ENCODE results near the gene GLRA3. TPM values are rescaled to one million over a fixed set of nuclear protein-coding genes. Genes with fewer than 3 reads are reported as not detected.

Gene GLRA3
- total and polyA plus RNA-seq, 2 donors (not counting 1 experiment from before 2014, with no cell fraction given): not detected

DNA sequence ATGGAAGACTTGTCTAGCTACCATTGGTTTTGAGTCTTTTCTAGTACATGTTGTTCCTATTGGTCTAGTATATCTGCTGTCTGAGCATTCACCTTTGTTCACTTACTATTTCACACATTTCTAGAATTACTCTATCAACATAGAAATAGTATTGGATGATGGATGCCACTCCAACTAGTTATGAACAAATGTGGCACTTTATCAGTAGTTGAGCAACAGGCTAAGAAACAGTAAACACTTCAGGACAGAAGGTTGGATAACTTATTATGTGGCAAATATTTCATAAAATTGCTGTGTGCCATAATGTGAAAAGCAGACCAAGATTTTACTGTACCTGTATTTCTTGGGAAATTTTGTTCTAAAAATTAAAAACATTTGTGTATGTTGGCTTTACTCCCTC, 42.4 kb upstream of the GLRA3 start:
- H3K4me3 ChIP-seq (replicated peaks in 1 of 4; ENCODE audit: control extremely low read depth in 1 of 4, insufficient read depth in 1 of 4, low read depth in 3 of 4, low read length in 4 of 4): no peak overlapping the region
- H3K79me2 ChIP-seq (ENCODE audit: control insufficient read depth, insufficient read depth, low read length): no peaks in the 10 kb centered on the region
- H2AFZ ChIP-seq (ENCODE audit: low read length): no peak overlapping the region
- H4K20me1 ChIP-seq (ENCODE audit: control insufficient read depth, extremely low read depth, insufficient read depth, low read length): no peaks in the 10 kb centered on the region
- no peak overlapping the region for H3K9ac ChIP-seq (ENCODE audit: insufficient read depth, low read length)
- H3K4me1 ChIP-seq (ENCODE audit: control insufficient read depth, extremely low read depth, insufficient read depth, low read length): no peaks in the 10 kb centered on the region
- no peak for DNase-seq (ENCODE audit: low read depth in 2 of 2)
- no peaks in the 10 kb centered on the region for H3K27me3 ChIP-seq (ENCODE audit: control insufficient read depth, insufficient read depth, low read length)
- no peaks in the 10 kb centered on the region for H3K9me3 ChIP-seq (ENCODE audit: control insufficient read depth, insufficient read depth, low read depth, low read length)
- no peak for TF ChIP-seq EZH2 (IDR thresholded peaks at IDR 0.05; ENCODE audit: low read length, missing control alignments)
- TF ChIP-seq, protein P1, sequence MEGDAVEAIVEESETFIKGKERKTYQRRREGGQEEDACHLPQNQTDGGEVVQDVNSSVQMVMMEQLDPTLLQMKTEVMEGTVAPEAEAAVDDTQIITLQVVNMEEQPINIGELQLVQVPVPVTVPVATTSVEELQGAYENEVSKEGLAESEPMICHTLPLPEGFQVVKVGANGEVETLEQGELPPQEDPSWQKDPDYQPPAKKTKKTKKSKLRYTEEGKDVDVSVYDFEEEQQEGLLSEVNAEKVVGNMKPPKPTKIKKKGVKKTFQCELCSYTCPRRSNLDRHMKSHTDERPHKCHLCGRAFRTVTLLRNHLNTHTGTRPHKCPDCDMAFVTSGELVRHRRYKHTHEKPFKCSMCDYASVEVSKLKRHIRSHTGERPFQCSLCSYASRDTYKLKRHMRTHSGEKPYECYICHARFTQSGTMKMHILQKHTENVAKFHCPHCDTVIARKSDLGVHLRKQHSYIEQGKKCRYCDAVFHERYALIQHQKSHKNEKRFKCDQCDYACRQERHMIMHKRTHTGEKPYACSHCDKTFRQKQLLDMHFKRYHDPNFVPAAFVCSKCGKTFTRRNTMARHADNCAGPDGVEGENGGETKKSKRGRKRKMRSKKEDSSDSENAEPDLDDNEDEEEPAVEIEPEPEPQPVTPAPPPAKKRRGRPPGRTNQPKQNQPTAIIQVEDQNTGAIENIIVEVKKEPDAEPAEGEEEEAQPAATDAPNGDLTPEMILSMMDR (conservative IDR thresholded peaks at IDR 0.05 in 1 of 2, IDR thresholded peaks at IDR 0.05 in 1 of 2; ENCODE audit: low read depth in 1 of 2, low read length in 2 of 2): no peak
- H3K27ac ChIP-seq (ENCODE audit: insufficient read depth, low read length): no peak overlapping the region
- H3K36me3 ChIP-seq (ENCODE audit: control insufficient read depth, insufficient read depth, low read length): no peaks in the 10 kb centered on the region
- H3K4me2 ChIP-seq (ENCODE audit: extremely low read depth, insufficient read depth, low read length): no peak overlapping the region

DNA sequence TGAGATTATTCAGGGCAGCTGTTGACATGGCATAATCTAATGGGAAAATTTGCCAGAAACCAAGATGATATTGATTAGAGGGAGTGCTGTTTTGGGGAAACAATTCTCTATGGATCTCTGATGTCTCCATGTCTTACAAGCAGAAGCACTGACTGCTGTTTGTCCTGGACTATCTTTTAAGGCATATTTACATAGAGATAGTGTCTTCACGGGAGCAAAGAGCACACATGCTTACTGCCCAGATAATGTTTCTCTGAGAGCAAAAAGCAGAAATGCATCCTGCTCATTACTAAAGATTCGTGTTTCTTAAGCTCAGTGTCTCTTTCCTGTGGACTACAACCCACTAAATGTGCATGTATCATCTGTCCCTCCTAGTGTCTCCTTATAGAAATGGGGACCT, 41.3 kb upstream of the GLRA3 start:
- H3K4me2 ChIP-seq (ENCODE audit: extremely low read depth, insufficient read depth, low read length): no peak overlapping the region
- H4K20me1 ChIP-seq (ENCODE audit: control insufficient read depth, extremely low read depth, insufficient read depth, low read length): no peaks in the 10 kb centered on the region
- no peaks in the 10 kb centered on the region for H3K9me3 ChIP-seq (ENCODE audit: control insufficient read depth, insufficient read depth, low read depth, low read length)
- TF ChIP-seq EZH2 (IDR thresholded peaks at IDR 0.05; ENCODE audit: low read length, missing control alignments): no peak
- TF ChIP-seq, protein P1 (conservative IDR thresholded peaks at IDR 0.05 in 1 of 2, IDR thresholded peaks at IDR 0.05 in 1 of 2; ENCODE audit: low read depth in 1 of 2, low read length in 2 of 2): no peak
- H3K79me2 ChIP-seq (ENCODE audit: control insufficient read depth, insufficient read depth, low read length): no peaks in the 10 kb centered on the region
- no peak overlapping the region for H3K9ac ChIP-seq (ENCODE audit: insufficient read depth, low read length)
- no peaks in the 10 kb centered on the region for H3K4me1 ChIP-seq (ENCODE audit: control insufficient read depth, extremely low read depth, insufficient read depth, low read length)
- no peak overlapping the region for H3K4me3 ChIP-seq (replicated peaks in 1 of 4; ENCODE audit: control extremely low read depth in 1 of 4, insufficient read depth in 1 of 4, low read depth in 3 of 4, low read length in 4 of 4)
- H3K27ac ChIP-seq (ENCODE audit: insufficient read depth, low read length): no peak overlapping the region
- no peaks in the 10 kb centered on the region for H3K27me3 ChIP-seq (ENCODE audit: control insufficient read depth, insufficient read depth, low read length)
- no peak overlapping the region for H2AFZ ChIP-seq (ENCODE audit: low read length)
- no peaks in the 10 kb centered on the region for H3K36me3 ChIP-seq (ENCODE audit: control insufficient read depth, insufficient read depth, low read length)
- DNase-seq (ENCODE audit: low read depth in 2 of 2): no peak

GRCh38 chr4:174869339-174869738, 40.3 kb upstream of the GLRA3 start:
- H2AFZ ChIP-seq (ENCODE audit: low read length): no peak overlapping the region
- H3K27me3 ChIP-seq (ENCODE audit: control insufficient read depth, insufficient read depth, low read length): no peaks in the 10 kb centered on the region
- no peaks in the 10 kb centered on the region for H3K36me3 ChIP-seq (ENCODE audit: control insufficient read depth, insufficient read depth, low read length)
- no peak for TF ChIP-seq EZH2 (IDR thresholded peaks at IDR 0.05; ENCODE audit: low read length, missing control alignments)
- TF ChIP-seq, protein P1 (conservative IDR thresholded peaks at IDR 0.05 in 1 of 2, IDR thresholded peaks at IDR 0.05 in 1 of 2; ENCODE audit: low read depth in 1 of 2, low read length in 2 of 2): no peak
- no peak overlapping the region for H3K27ac ChIP-seq (ENCODE audit: insufficient read depth, low read length)
- no peak overlapping the region for H3K4me2 ChIP-seq (ENCODE audit: extremely low read depth, insufficient read depth, low read length)
- no peaks in the 10 kb centered on the region for H3K4me1 ChIP-seq (ENCODE audit: control insufficient read depth, extremely low read depth, insufficient read depth, low read length)
- H3K9me3 ChIP-seq (ENCODE audit: control insufficient read depth, insufficient read depth, low read depth, low read length): no peaks in the 10 kb centered on the region
- H3K4me3 ChIP-seq (replicated peaks in 1 of 4; ENCODE audit: control extremely low read depth in 1 of 4, insufficient read depth in 1 of 4, low read depth in 3 of 4, low read length in 4 of 4): no peak overlapping the region
- no peaks in the 10 kb centered on the region for H4K20me1 ChIP-seq (ENCODE audit: control insufficient read depth, extremely low read depth, insufficient read depth, low read length)
- DNase-seq (ENCODE audit: low read depth in 2 of 2): no peak
- H3K79me2 ChIP-seq (ENCODE audit: control insufficient read depth, insufficient read depth, low read length): no peaks in the 10 kb centered on the region
- H3K9ac ChIP-seq (ENCODE audit: insufficient read depth, low read length): no peak overlapping the region
